Keratinocyte (primary cell): ENCODE results near the gene CDC42SE1. TPM values are rescaled to one million over a fixed set of nuclear protein-coding genes. Genes with fewer than 3 reads are reported as not detected.

ENCODE experiments used
- DNase-seq: peaks from one replicate; pipeline ENCODE4 v3.0.0-alpha.2; 2011; ENCODE audit warnings: low read depth, missing footprints, low spot score
- FAIRE-seq: peaks from 2 replicates; lab custom pipeline; 2011; peaks lifted over from hg19 to GRCh38; lab: Jason Lieb, UNC
- H2AFZ ChIP-seq: 2 replicates; pipeline ENCODE4 v1.6.0; 2012; ENCODE audit warnings: low read length, control low read depth, inconsistent platforms; ENCODE audit not compliant: control insufficient read depth
- H3K27ac ChIP-seq: 2 replicates; pipeline ENCODE4 v1.5.1; 2011; ENCODE audit warnings: low read length; ENCODE audit not compliant: control insufficient read depth, insufficient read depth
- H3K27me3 ChIP-seq: 3 replicates; pipeline ENCODE4 v1.6.0; 2011; ENCODE audit warnings: low read length; ENCODE audit not compliant: control insufficient read depth, insufficient read depth; ENCODE audit errors: extremely low read depth
- H3K36me3 ChIP-seq, 2 experiments: 2 replicates in 1 of 2; 3 replicates in 1 of 2; pipeline ENCODE4 v1.5.1; 2011; ENCODE audit warnings: low read length in 2 of 2, mild to moderate bottlenecking in 1 of 2; ENCODE audit not compliant: control insufficient read depth in 2 of 2, insufficient read depth in 2 of 2; ENCODE audit errors: extremely low read depth in 1 of 2
- H3K4me1 ChIP-seq: 3 replicates; pipeline ENCODE4 v1.5.1; 2011; ENCODE audit warnings: low read length; ENCODE audit not compliant: control insufficient read depth, insufficient read depth; ENCODE audit errors: extremely low read depth
- H3K4me2 ChIP-seq: 3 replicates; pipeline ENCODE4 v1.6.0; 2011; ENCODE audit warnings: low read depth, low read length; ENCODE audit not compliant: control insufficient read depth, insufficient read depth; ENCODE audit errors: extremely low read depth
- H3K4me3 ChIP-seq, 3 experiments: fragments of 200-600 bp in 1 of 3; sonication (generic) in 1 of 3; 2 replicates in 2 of 3; 3 replicates in 1 of 3; pipeline ENCODE4 v1.5.1; 2011 to 2016; ENCODE audit warnings: low read length in 3 of 3, mild to moderate bottlenecking in 3 of 3, control low read depth in 2 of 3, inconsistent platforms in 1 of 3, low read depth in 1 of 3, mixed read lengths in 1 of 3, mixed run types in 1 of 3, moderate library complexity in 1 of 3; ENCODE audit not compliant: control insufficient read depth in 2 of 3, insufficient read depth in 2 of 3; ENCODE audit errors: extremely low read depth in 1 of 3
- H3K79me2 ChIP-seq: 2 replicates; pipeline ENCODE4 v1.6.0; 2012; ENCODE audit warnings: low read length; ENCODE audit not compliant: control insufficient read depth, insufficient read depth
- H3K9ac ChIP-seq: 3 replicates; pipeline ENCODE4 v1.6.0; 2011; ENCODE audit warnings: low read length; ENCODE audit not compliant: control insufficient read depth, insufficient read depth; ENCODE audit errors: extremely low read depth
- H3K9me1 ChIP-seq: 3 replicates; pipeline ENCODE4 v1.6.0; 2011; ENCODE audit warnings: low read length; ENCODE audit not compliant: control insufficient read depth, insufficient read depth; ENCODE audit errors: extremely low read depth
- H3K9me3 ChIP-seq: 2 replicates; pipeline ENCODE4 v1.5.1; 2012; ENCODE audit warnings: low read depth, low read length; ENCODE audit not compliant: control insufficient read depth
- H4K20me1 ChIP-seq: 3 replicates; pipeline ENCODE4 v1.6.0; 2011; ENCODE audit warnings: low read length; ENCODE audit not compliant: control insufficient read depth, insufficient read depth; ENCODE audit errors: extremely low read depth
- CTCF ChIP-seq, 3 experiments: IDR thresholded peaks in 1 of 3; conservative IDR thresholded peaks in 1 of 3; optimal IDR thresholded peaks in 1 of 3; 2 replicates in 2 of 3; 3 replicates in 1 of 3; pipeline versions ENCODE3 to v1.5.1; 2011; ENCODE audit warnings: low read length in 3 of 3, mild to moderate bottlenecking in 3 of 3, moderate library complexity in 2 of 3, control low read depth in 1 of 3, inconsistent platforms in 1 of 3; ENCODE audit not compliant: insufficient read depth in 2 of 3; ENCODE audit errors: extremely low read depth in 1 of 3
- EZH2 ChIP-seq: IDR thresholded peaks from one replicate; pipeline ENCODE4 v1.6.1; 2012; ENCODE audit warnings: inconsistent platforms, mild to moderate bottlenecking, low read length, moderate library complexity
- dilution Hi-C: fragments of 300-500 bp; cut with MboI; formaldehyde crosslinking; loops from one replicate; pipeline ENCODE4 v1.7.0; 2020; ENCODE audit warnings: low sequenced_read_pairs; ENCODE audit not compliant: extremely low pct_ligation_motif_present
- polyA plus RNA-seq, 5 experiments: library from polyadenylated mRNA; depleted of rRNA in 3 of 5; stranded (reverse) in 3 of 5; stranded (forward) in 1 of 5; unstranded in 1 of 5; fragments of >200 nt; gene quantifications; 1 replicate in 1 of 5; 2 replicates in 3 of 5; 3 replicates in 1 of 5; pipeline versions ENCODE4 v1.2.1 to v1.2.3, GENCODE V29; 2011 to 2012; ENCODE audit warnings: missing spikeins in 2 of 5, low read depth in 1 of 5, low replicate concordance in 1 of 5

The CDC42SE1 gene
- polyA plus RNA-seq, 1 donor (not counting 4 experiments of a cell fraction or from before 2014, with no cell fraction given): 138 TPM

- H3K36me3 ChIP-seq: peaks cover 0 to 2% of the 10 kb centered on the region in 2 experiments
- DNase-seq (no peak), FAIRE-seq (no peak)
- H3K79me2 ChIP-seq: peaks cover 13% of the 10 kb centered on the region
- no peak overlapping the region for H3K4me2 ChIP-seq
- H3K27ac ChIP-seq: no peak overlapping the region
- H3K27me3 ChIP-seq: no peaks in the 10 kb centered on the region
- no peak overlapping the region for H3K9ac ChIP-seq
- no peak overlapping the region for H3K4me3 ChIP-seq
- TF ChIP-seq EZH2 (no peak), CTCF (optimal IDR thresholded peaks at IDR 0.05 in 1 of 3, IDR thresholded peaks at IDR 0.05 in 1 of 3, conservative IDR thresholded peaks at IDR 0.05 in 1 of 3; ENCODE audit: extremely low read depth in 1 of 3, insufficient read depth in 2 of 3, low read length in 3 of 3) (no peak)
- no peaks in the 10 kb centered on the region for H4K20me1 ChIP-seq
- dilution Hi-C loops: no loop called here
- H3K4me1 ChIP-seq: peaks cover 19% of the 10 kb centered on the region
- no peaks in the 10 kb centered on the region for H3K9me1 ChIP-seq
- no peaks in the 10 kb centered on the region for H3K9me3 ChIP-seq
- H2AFZ ChIP-seq: no peak overlapping the region
These were observed 5.7 kb upstream of the CDC42SE1 start for GRCh38 chr1:151065089-151065645.

- Histone ChIP-seq H3K36me3 (peaks cover 3 to 7% of the 10 kb centered on the region in 2 experiments), H3K27ac (peak overlapping the region; percentile 78), H3K9me1 (peaks cover 3% of the 10 kb centered on the region), H3K9me3 (no peaks in the 10 kb centered on the region), H4K20me1 (peaks cover 8% of the 10 kb centered on the region), H2AFZ (peak overlapping the region; percentile 81), H3K79me2 (peaks cover 33% of the 10 kb centered on the region), H3K4me1 (peaks cover 31% of the 10 kb centered on the region), H3K4me2 (peak overlapping the region; percentile 56), H3K9ac (peak overlapping the region; percentile 68), H3K4me3 (no peak overlapping the region), H3K27me3 (no peaks in the 10 kb centered on the region)
- dilution Hi-C loops: no loop called here
- no peak for FAIRE-seq
- DNase-seq: no peak
- no peak for TF ChIP-seq CTCF (optimal IDR thresholded peaks at IDR 0.05 in 1 of 3, IDR thresholded peaks at IDR 0.05 in 1 of 3, conservative IDR thresholded peaks at IDR 0.05 in 1 of 3; ENCODE audit: extremely low read depth in 1 of 3, insufficient read depth in 2 of 3, low read length in 3 of 3)
- no peak for TF ChIP-seq EZH2
These were observed 3.4 kb upstream of the CDC42SE1 start for GRCh38 chr1:151062741-151063371.
